Nephron progenitor cell (in vitro differentiated cells): ENCODE results near the gene PLEKHH3.

Source experiments
- DNase-seq: peaks from one replicate; pipeline ENCODE4 v3.0.0; 2021
- H3K27ac Mint-ChIP-seq: 2 replicates; pipeline ENCODE4 v1.8.0; 2021; ENCODE audit warnings: mild to moderate bottlenecking, moderate library complexity, mixed read lengths
- H3K27me3 Mint-ChIP-seq: 2 replicates; pipeline ENCODE4 v1.8.0; 2021; ENCODE audit warnings: mild to moderate bottlenecking, low read depth, mixed read lengths; ENCODE audit not compliant: poor library complexity
- H3K36me3 Mint-ChIP-seq: 2 replicates; pipeline ENCODE4 v1.8.0; 2021; ENCODE audit warnings: low read depth, mixed read lengths
- H3K4me1 Mint-ChIP-seq: 2 replicates; pipeline ENCODE4 v1.8.0; 2021; ENCODE audit warnings: mixed read lengths
- H3K4me3 Mint-ChIP-seq: 2 replicates; pipeline ENCODE4 v1.8.0; 2021; ENCODE audit warnings: mild to moderate bottlenecking, moderate library complexity, mixed read lengths
- H3K9me3 Mint-ChIP-seq: 2 replicates; pipeline ENCODE4 v1.8.0; 2021; ENCODE audit warnings: mild to moderate bottlenecking, moderate library complexity, mixed read lengths
- CTCF ChIP-seq: fragments of 200-600 bp; sonication (generic); IDR thresholded peaks from 2 replicates; pipeline ENCODE4 v1.5.0; 2021; ENCODE audit warnings: antibody characterized with exemption

Gene PLEKHH3

GRCh38 chr17:42691021-42691545 is 14.3 kb upstream of the PLEKHH3 start:
- Mint-ChIP-seq H3K27ac (peak overlapping the region; percentile 78), H3K27me3 (peaks cover 4% of the 10 kb centered on the region), H3K9me3 (no peaks in the 10 kb centered on the region), H3K4me1 (peaks cover 35% of the 10 kb centered on the region), H3K4me3 (no peak overlapping the region), H3K36me3 (peaks cover 68% of the 10 kb centered on the region)
- no peak for DNase-seq
- no peak for TF ChIP-seq CTCF

GRCh38 chr17:42690596-42690995 is 13.8 kb upstream of the PLEKHH3 start:
- peak overlapping the region; percentile 78 for H3K27ac Mint-ChIP-seq
- DNase-seq, result no peak
- no peaks in the 10 kb centered on the region for H3K9me3 Mint-ChIP-seq
- no peak overlapping the region for H3K4me3 Mint-ChIP-seq
- peaks cover 68% of the 10 kb centered on the region for H3K36me3 Mint-ChIP-seq
- TF ChIP-seq CTCF, result no peak
- peaks cover 40% of the 10 kb centered on the region for H3K4me1 Mint-ChIP-seq
- H3K27me3 Mint-ChIP-seq, result peaks cover 4% of the 10 kb centered on the region

GRCh38 chr17:42687707-42688320 is 11.0 kb upstream of the PLEKHH3 start:
- no peak for DNase-seq
- Mint-ChIP-seq H3K4me1 (peaks cover 63% of the 10 kb centered on the region), H3K27ac (peak overlapping the region; percentile 95), H3K9me3 (no peaks in the 10 kb centered on the region), H3K36me3 (peaks cover 70% of the 10 kb centered on the region), H3K4me3 (peak overlapping the region; percentile 35), H3K27me3 (peaks cover 4% of the 10 kb centered on the region)
- TF ChIP-seq CTCF, result no peak

- no peak overlapping the region for H3K4me3 Mint-ChIP-seq
- no peak for DNase-seq
- no peaks in the 10 kb centered on the region for H3K9me3 Mint-ChIP-seq
- H3K36me3 Mint-ChIP-seq, result peaks cover 58% of the 10 kb centered on the region
- H3K4me1 Mint-ChIP-seq, result peaks cover 69% of the 10 kb centered on the region
- TF ChIP-seq CTCF, result no peak
- H3K27ac Mint-ChIP-seq, result peak overlapping the region; percentile 72
- peaks cover 4% of the 10 kb centered on the region for H3K27me3 Mint-ChIP-seq
Observed at GRCh38 chr17:42686520-42687128, 9.8 kb upstream of the PLEKHH3 start.

GRCh38 chr17:42685831-42686230 is 9.0 kb upstream of the PLEKHH3 start:
- Mint-ChIP-seq H3K4me3 (peak overlapping the region; percentile 33), H3K27ac (no peak overlapping the region), H3K36me3 (peaks cover 54% of the 10 kb centered on the region), H3K4me1 (peaks cover 73% of the 10 kb centered on the region), H3K9me3 (no peaks in the 10 kb centered on the region), H3K27me3 (peaks cover 4% of the 10 kb centered on the region)
- TF ChIP-seq CTCF, result no peak
- DNase-seq, result no peak
